ENCODE results near the gene PHACTR3.

PHACTR3 gene

GRCh38 chr20:59745201-59745600, 140.9 kb downstream of the PHACTR3 start:
- DNase-seq (ENCODE audit: low read depth), result no peak
- H3K4me3 ChIP-seq (ENCODE audit: low read depth, low read length), result no peak overlapping the region
- TF ChIP-seq CTCF (IDR thresholded peaks at IDR 0.05; ENCODE audit: low read depth, low read length, missing control alignments), result no peak

GRCh38 chr20:59745716-59746115, 141.4 kb downstream of the PHACTR3 start:
- no peak overlapping the region for H3K4me3 ChIP-seq (ENCODE audit: low read depth, low read length)
- no peak for TF ChIP-seq CTCF (IDR thresholded peaks at IDR 0.05; ENCODE audit: low read depth, low read length, missing control alignments)
- no peak for DNase-seq (ENCODE audit: low read depth)

GRCh38 chr20:59746155-59746554, 141.8 kb downstream of the PHACTR3 start:
- no peak for DNase-seq (ENCODE audit: low read depth)
- TF ChIP-seq CTCF (IDR thresholded peaks at IDR 0.05; ENCODE audit: low read depth, low read length, missing control alignments), result no peak
- no peak overlapping the region for H3K4me3 ChIP-seq (ENCODE audit: low read depth, low read length)

- H3K4me3 ChIP-seq (ENCODE audit: low read depth, low read length), result no peak overlapping the region
- TF ChIP-seq CTCF (IDR thresholded peaks at IDR 0.05; ENCODE audit: low read depth, low read length, missing control alignments), result no peak
- DNase-seq (ENCODE audit: low read depth), result no peak
These were observed 143.6 kb downstream of the PHACTR3 start for GRCh38 chr20:59747671-59748515.

GRCh38 chr20:59748619-59749191, 144.4 kb downstream of the PHACTR3 start:
- TF ChIP-seq CTCF (IDR thresholded peaks at IDR 0.05; ENCODE audit: low read depth, low read length, missing control alignments), result no peak
- DNase-seq (ENCODE audit: low read depth), result no peak

GRCh38 chr20:59749301-59749700, 145.0 kb downstream of the PHACTR3 start:
- no peak for TF ChIP-seq CTCF (IDR thresholded peaks at IDR 0.05; ENCODE audit: low read depth, low read length, missing control alignments)
- DNase-seq (ENCODE audit: low read depth), result no peak
- H3K4me3 ChIP-seq (ENCODE audit: low read depth, low read length), result no peak overlapping the region

More at GRCh38 chr20:59748619-59749191, 144.4 kb downstream of the PHACTR3 start:
- H3K4me3 ChIP-seq (ENCODE audit: low read depth, low read length), result no peak overlapping the region

Data from GM12864 (cell line).